A549 (cell line): ENCODE measurements around the gene RAP1A. TPM values are rescaled to one million over a fixed set of nuclear protein-coding genes. Genes with fewer than 3 reads are reported as not detected.

ENCODE experiments used
- ATAC-seq, 2 experiments: fragments of 200-7000 bp in 1 of 2; fragments of >200 bp in 1 of 2; cut with Nextera tagmentation in 1 of 2; cut with Tn5 transposase in 1 of 2; 3 replicates each; pipeline versions ENCODE4 v1.8.0 to v1.9.1; 2018 to 2020; ENCODE audit warnings: mild to moderate bottlenecking in 1 of 2, moderate library complexity in 1 of 2
- CTCF ChIA-PET: fragments of 300-600 bp; sonication (Branson Sonifier 250); formaldehyde crosslinking; extraction: SDS; loops from one replicate; lab custom pipeline; 2021; ENCODE audit warnings: antibody characterized with exemption, inconsistent platforms; lab: Yijun Ruan, JAX
- POLR2A ChIA-PET: fragments of 350-600 bp; formaldehyde crosslinking; extraction: SDS; loops from one replicate; lab custom pipeline; 2021; ENCODE audit warnings: antibody characterized with exemption, inconsistent platforms; lab: Yijun Ruan, JAX
- DNase-seq, 2 experiments: peaks; one replicate each; pipeline versions ENCODE4 v3.0.0 to v3.0.0-alpha.2; 2011 to 2016; ENCODE audit warnings: low read depth in 1 of 2, low spot score in 1 of 2
- FAIRE-seq: peaks from 2 replicates; lab custom pipeline; 2011; peaks lifted over from hg19 to GRCh38; lab: Jason Lieb, UNC
- H3K27ac ChIP-seq, 2 experiments: fragments of >200 bp; sonication (Bioruptor Twin); formaldehyde crosslinking; 3 replicates each; pipeline ENCODE4 v1.5.1; 2016 to 2017
- H3K4me1 ChIP-seq: fragments of >200 bp; sonication (Bioruptor Twin); formaldehyde crosslinking; 3 replicates; pipeline ENCODE4 v1.6.1; 2016
- H3K4me2 ChIP-seq: fragments of >200 bp; sonication (Bioruptor Twin); formaldehyde crosslinking; 3 replicates; pipeline ENCODE4 v1.6.1; 2016
- H3K4me3 ChIP-seq: fragments of >200 bp; sonication (Bioruptor Twin); formaldehyde crosslinking; 3 replicates; pipeline ENCODE4 v1.5.1; 2016
- H3K9me3 ChIP-seq: fragments of >200 bp; sonication (Bioruptor Twin); formaldehyde crosslinking; 3 replicates; pipeline ENCODE4 v1.6.1; 2016
- ATOH8 ChIP-seq: fragments of 250-450 bp; sonication (Bioruptor Pico); IDR thresholded peaks from 2 replicates; pipeline ENCODE4 v1.5.0; 2020; ENCODE audit warnings: low read depth, mild to moderate bottlenecking, moderate library complexity
- BHLHE40 ChIP-seq: IDR thresholded peaks from 2 replicates; pipeline ENCODE4 v1.6.1; 2012; ENCODE audit warnings: low read depth, low read length, inconsistent platforms
- CBX2 ChIP-seq: fragments of 200-600 bp; sonication (generic); IDR thresholded peaks from 2 replicates; pipeline ENCODE4 v1.6.1; 2016; ENCODE audit warnings: low read depth, mild to moderate bottlenecking, borderline replicate concordance
- CEBPB ChIP-seq, 2 experiments: fragments of >200 bp in 1 of 2; sonication (Bioruptor Twin) in 1 of 2; formaldehyde crosslinking in 1 of 2; IDR thresholded peaks; 2 replicates each; pipeline ENCODE4 v1.6.1; 2012 to 2016
- CHD4 ChIP-seq: fragments of 200-600 bp; sonication (generic); IDR thresholded peaks from 2 replicates; pipeline ENCODE4 v1.6.1; 2016; ENCODE audit warnings: antibody characterized with exemption, mild to moderate bottlenecking, borderline replicate concordance
- ELK1 ChIP-seq: fragments of 150-350 bp; IDR thresholded peaks from 2 replicates; pipeline ENCODE4 v1.6.1; 2014; ENCODE audit warnings: low read depth, mild to moderate bottlenecking, low read length
- ESRRA ChIP-seq: fragments of 150-350 bp; IDR thresholded peaks from 2 replicates; pipeline ENCODE4 v1.6.1; 2014; ENCODE audit warnings: mild to moderate bottlenecking, low read length, borderline replicate concordance
- FOXS1 ChIP-seq: fragments of 250-450 bp; sonication (Bioruptor Pico); IDR thresholded peaks from 2 replicates; pipeline ENCODE4 v1.5.0; 2020; ENCODE audit warnings: mild to moderate bottlenecking, moderate library complexity
- GATA3 ChIP-seq: IDR thresholded peaks from 2 replicates; pipeline ENCODE4 v1.6.1; 2012; ENCODE audit warnings: borderline replicate concordance
- HOXB5 ChIP-seq: fragments of 250-450 bp; sonication (Bioruptor Pico); IDR thresholded peaks from 2 replicates; pipeline ENCODE4 v1.5.0; 2020; ENCODE audit warnings: mild to moderate bottlenecking, moderate library complexity
- NPAS2 ChIP-seq: fragments of 250-450 bp; sonication (Bioruptor Pico); IDR thresholded peaks from 2 replicates; pipeline ENCODE4 v1.8.0; 2022; ENCODE audit warnings: mild to moderate bottlenecking, moderate library complexity, borderline replicate concordance
- PBX3 ChIP-seq: IDR thresholded peaks from 2 replicates; pipeline ENCODE4 v1.6.1; 2012
- POLR2AphosphoS2 ChIP-seq: conservative IDR thresholded peaks from 2 replicates; pipeline ENCODE4 v1.6.1; 2012; ENCODE audit warnings: low read length, improper control_type of control experiment, inconsistent platforms
- RAD21 ChIP-seq, 2 experiments: fragments of >200 bp in 1 of 2; sonication (Bioruptor Twin) in 1 of 2; formaldehyde crosslinking in 1 of 2; IDR thresholded peaks in 1 of 2; conservative IDR thresholded peaks in 1 of 2; 2 replicates in 1 of 2; 3 replicates in 1 of 2; pipeline ENCODE4 v1.6.1; 2012 to 2018; ENCODE audit warnings: inconsistent platforms in 1 of 2
- RARB ChIP-seq: fragments of 250-450 bp; sonication (Bioruptor Pico); IDR thresholded peaks from 2 replicates; pipeline ENCODE4 v1.8.0; 2021; ENCODE audit warnings: mild to moderate bottlenecking, moderate library complexity
- RCOR1 ChIP-seq: fragments of 150-350 bp; IDR thresholded peaks from 2 replicates; pipeline ENCODE4 v1.6.1; 2014; ENCODE audit warnings: antibody characterized with exemption, low read length, low read depth
- RFX5 ChIP-seq: fragments of 450-650 bp; IDR thresholded peaks from 2 replicates; pipeline ENCODE4 v1.7.1; 2014; ENCODE audit warnings: antibody characterized with exemption, mild to moderate bottlenecking, moderate library complexity
- RNF2 ChIP-seq: fragments of 200-600 bp; sonication (generic); IDR thresholded peaks from 2 replicates; pipeline ENCODE4 v1.6.1; 2016; ENCODE audit warnings: low read depth, mild to moderate bottlenecking, antibody characterized with exemption, moderate library complexity, borderline replicate concordance
- TP53 ChIP-seq: fragments of 250-450 bp; sonication (Bioruptor Pico); IDR thresholded peaks from 2 replicates; pipeline ENCODE4 v1.5.0; 2021; ENCODE audit warnings: mild to moderate bottlenecking, moderate library complexity
- ZNF302 ChIP-seq: fragments of 250-450 bp; sonication (Bioruptor Pico); IDR thresholded peaks from 2 replicates; pipeline ENCODE4 v1.9.0; 2021; ENCODE audit warnings: inconsistent platforms, mild to moderate bottlenecking, moderate library complexity
- WGBS: methylation state at CpG from one replicate; pipeline ENCODE4 v1.1.6; 2017; ENCODE audit errors: missing lambda C conversion rate; 5-methylcytosine and 5-hydroxymethylcytosine counted together
- polyA plus RNA-seq, 4 experiments: library from polyadenylated mRNA; depleted of rRNA in 3 of 4; stranded (reverse); fragments of >200 nt; fragmentation: RNase III in 1 of 4; extraction: RNeasy Plus Mini Kit Qiagen cat#74134 plus additional on column Dnase treatment in 1 of 4; gene quantifications; 2 replicates in 3 of 4; 3 replicates in 1 of 4; pipeline ENCODE4 v1.2.3, GENCODE V29; 2011 to 2017
- TF ChIP-seq, protein P1 (sequence below): fragments of >200 bp; sonication (Bioruptor Twin); formaldehyde crosslinking; IDR thresholded peaks from 3 replicates; pipeline ENCODE4 v1.6.1; 2016
- TF ChIP-seq, protein P2 (sequence below): IDR thresholded peaks from 2 replicates; pipeline ENCODE4 v1.6.1; 2012; ENCODE audit warnings: low read depth, borderline replicate concordance
- TF ChIP-seq, protein P3 (sequence below): fragments of >200 bp; sonication (Bioruptor Twin); formaldehyde crosslinking; IDR thresholded peaks from 3 replicates; pipeline ENCODE4 v1.5.1; 2016

The RAP1A gene
- polyA plus RNA-seq, 2 of the 4 experiments (the other 2 are of a cell fraction), result 37.1 to 39.8 TPM

GRCh38 chr1:111699268-111699667 is 79.7 kb downstream of the RAP1A start:
- Histone ChIP-seq H3K27ac (no peak overlapping the region), H3K4me1 (no peaks in the 10 kb centered on the region), H3K4me2 (no peak overlapping the region), H3K9me3 (no peaks in the 10 kb centered on the region), H3K4me3 (no peak overlapping the region)
- ChIA-PET POLR2A (no interaction called here), CTCF (interaction anchor here (1.0 to 1.3 kb wide), 2 partner anchors 15 to 48 kb away, joined by 4 read pairs; no protein-coding TSS in a partner anchor)
- TF ChIP-seq ATOH8 (CRISPR knock-in tag), result no peak
- no peak for TF ChIP-seq CEBPB (IDR thresholded peaks at IDR 0.05)
- no peak for TF ChIP-seq PBX3
- TF ChIP-seq TP53 (CRISPR knock-in tag), result no peak
- no peak for TF ChIP-seq RFX5
- no peak for TF ChIP-seq HOXB5 (CRISPR knock-in tag)
- no peak for TF ChIP-seq NPAS2 (CRISPR knock-in tag)
- no peak for TF ChIP-seq RCOR1
- no peak for TF ChIP-seq GATA3
- TF ChIP-seq, protein P1, sequence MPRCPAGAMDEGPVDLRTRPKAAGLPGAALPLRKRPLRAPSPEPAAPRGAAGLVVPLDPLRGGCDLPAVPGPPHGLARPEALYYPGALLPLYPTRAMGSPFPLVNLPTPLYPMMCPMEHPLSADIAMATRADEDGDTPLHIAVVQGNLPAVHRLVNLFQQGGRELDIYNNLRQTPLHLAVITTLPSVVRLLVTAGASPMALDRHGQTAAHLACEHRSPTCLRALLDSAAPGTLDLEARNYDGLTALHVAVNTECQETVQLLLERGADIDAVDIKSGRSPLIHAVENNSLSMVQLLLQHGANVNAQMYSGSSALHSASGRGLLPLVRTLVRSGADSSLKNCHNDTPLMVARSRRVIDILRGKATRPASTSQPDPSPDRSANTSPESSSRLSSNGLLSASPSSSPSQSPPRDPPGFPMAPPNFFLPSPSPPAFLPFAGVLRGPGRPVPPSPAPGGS, result no peak
- TF ChIP-seq CHD4, result no peak
- TF ChIP-seq, protein P2, sequence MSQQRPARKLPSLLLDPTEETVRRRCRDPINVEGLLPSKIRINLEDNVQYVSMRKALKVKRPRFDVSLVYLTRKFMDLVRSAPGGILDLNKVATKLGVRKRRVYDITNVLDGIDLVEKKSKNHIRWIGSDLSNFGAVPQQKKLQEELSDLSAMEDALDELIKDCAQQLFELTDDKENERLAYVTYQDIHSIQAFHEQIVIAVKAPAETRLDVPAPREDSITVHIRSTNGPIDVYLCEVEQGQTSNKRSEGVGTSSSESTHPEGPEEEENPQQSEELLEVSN, result no peak
- no peak for TF ChIP-seq ELK1
- TF ChIP-seq ZNF302, result no peak
- TF ChIP-seq BHLHE40, result no peak
- no peak for TF ChIP-seq CBX2
- no peak for TF ChIP-seq FOXS1 (CRISPR knock-in tag)
- no peak for TF ChIP-seq ESRRA
- no peak for TF ChIP-seq POLR2AphosphoS2
- no peak for TF ChIP-seq RAD21 (conservative IDR thresholded peaks at IDR 0.05 in 1 of 2, IDR thresholded peaks at IDR 0.05 in 1 of 2)
- ATAC-seq (no peak), FAIRE-seq (no peak), DNase-seq (no peak)

DNA sequence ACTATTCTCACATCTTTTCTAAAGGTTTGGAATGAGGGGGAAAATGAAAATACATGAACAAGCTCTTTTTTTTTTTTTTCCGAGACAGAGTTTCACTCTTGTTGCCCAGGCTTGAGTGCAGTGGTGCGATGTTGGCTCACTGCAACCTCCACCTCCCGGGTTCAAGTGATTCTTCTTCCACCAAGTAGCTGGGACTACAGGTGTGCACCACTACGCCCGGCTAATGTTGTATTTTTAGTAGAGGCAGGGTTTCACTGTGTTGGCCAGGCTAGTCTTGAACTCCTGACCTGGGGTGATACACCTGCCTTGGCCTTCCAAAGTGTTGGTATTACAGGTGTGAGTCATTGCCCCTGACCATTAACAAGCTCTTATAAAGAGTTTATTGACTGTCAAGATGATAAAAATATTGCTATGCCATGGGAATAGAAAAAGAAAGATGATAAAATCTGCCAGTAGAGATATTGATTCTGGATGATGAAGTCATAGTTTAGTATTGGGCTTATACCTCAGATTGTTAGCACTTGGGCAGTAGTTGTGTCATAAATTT is 83.0 kb downstream of the RAP1A start:
- no peak overlapping the region for H3K27ac ChIP-seq
- no peak overlapping the region for H3K4me2 ChIP-seq
- no peak for FAIRE-seq
- TF ChIP-seq, protein P2, result no peak
- no peak for TF ChIP-seq RARB (CRISPR knock-in tag)
- TF ChIP-seq ATOH8 (CRISPR knock-in tag), result no peak
- TF ChIP-seq, protein P3, sequence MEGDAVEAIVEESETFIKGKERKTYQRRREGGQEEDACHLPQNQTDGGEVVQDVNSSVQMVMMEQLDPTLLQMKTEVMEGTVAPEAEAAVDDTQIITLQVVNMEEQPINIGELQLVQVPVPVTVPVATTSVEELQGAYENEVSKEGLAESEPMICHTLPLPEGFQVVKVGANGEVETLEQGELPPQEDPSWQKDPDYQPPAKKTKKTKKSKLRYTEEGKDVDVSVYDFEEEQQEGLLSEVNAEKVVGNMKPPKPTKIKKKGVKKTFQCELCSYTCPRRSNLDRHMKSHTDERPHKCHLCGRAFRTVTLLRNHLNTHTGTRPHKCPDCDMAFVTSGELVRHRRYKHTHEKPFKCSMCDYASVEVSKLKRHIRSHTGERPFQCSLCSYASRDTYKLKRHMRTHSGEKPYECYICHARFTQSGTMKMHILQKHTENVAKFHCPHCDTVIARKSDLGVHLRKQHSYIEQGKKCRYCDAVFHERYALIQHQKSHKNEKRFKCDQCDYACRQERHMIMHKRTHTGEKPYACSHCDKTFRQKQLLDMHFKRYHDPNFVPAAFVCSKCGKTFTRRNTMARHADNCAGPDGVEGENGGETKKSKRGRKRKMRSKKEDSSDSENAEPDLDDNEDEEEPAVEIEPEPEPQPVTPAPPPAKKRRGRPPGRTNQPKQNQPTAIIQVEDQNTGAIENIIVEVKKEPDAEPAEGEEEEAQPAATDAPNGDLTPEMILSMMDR, result no peak
- no peak for TF ChIP-seq RNF2
- no peak overlapping the region for H3K4me3 ChIP-seq
- DNase-seq, result no peak
- POLR2A ChIA-PET, result no interaction called here
- WGBS, result 85% methylated on average over 5 of the region's 5 CpGs
- CTCF ChIA-PET, result interaction anchor here (1.6 to 2.6 kb wide), 2 partner anchors 10 to 11 kb away, joined by 3 to 10 read pairs; no protein-coding TSS in a partner anchor
- H3K4me1 ChIP-seq, result no peaks in the 10 kb centered on the region
- no peaks in the 10 kb centered on the region for H3K9me3 ChIP-seq
- ATAC-seq, result no peak
